HUES64 (cell line): Measurements from ENCODE around the gene OGA.
A peak's percentile ranks its signal among the peaks of the same experiment; 100 is the strongest.

Experiments
- H3K27ac ChIP-seq: 2 replicates; pipeline ENCODE4 v1.7.0; 2013; ENCODE audit warnings: low read depth, low read length, inconsistent platforms
- H3K27me3 ChIP-seq: 2 replicates; pipeline ENCODE4 v1.6.1; 2013; ENCODE audit warnings: mild to moderate bottlenecking, low read length; ENCODE audit not compliant: insufficient read depth
- H3K36me3 ChIP-seq: 2 replicates; pipeline ENCODE4 v1.6.1; 2013; ENCODE audit warnings: mild to moderate bottlenecking, low read length; ENCODE audit not compliant: insufficient read depth
- H3K4me1 ChIP-seq: 2 replicates; pipeline ENCODE4 v1.6.1; 2013; ENCODE audit warnings: mild to moderate bottlenecking, low read length, moderate library complexity; ENCODE audit not compliant: insufficient read depth
- H3K4me3 ChIP-seq: 2 replicates; pipeline ENCODE4 v1.5.1; 2013; ENCODE audit warnings: mild to moderate bottlenecking, low read length, moderate library complexity
- H3K9ac ChIP-seq: 2 replicates; pipeline ENCODE4 v1.6.1; 2013; ENCODE audit warnings: mild to moderate bottlenecking, low read depth, low read length
- H3K9me3 ChIP-seq: 2 replicates; pipeline ENCODE4 v1.6.1; 2013; ENCODE audit warnings: low read depth, low read length; ENCODE audit not compliant: insufficient read depth
- WGBS: fragments of 150-250, 120-280 bp; methylation state at CpG from one replicate; pipeline ENCODE4 v1.1.7; 2013; ENCODE audit warnings: missing lambda C conversion rate; 5-methylcytosine and 5-hydroxymethylcytosine counted together

OGA gene

GRCh38 chr10:101824736-101825135 lies 6.5 kb upstream of the OGA start:
- 93% methylated on average over 2 of the region's 2 CpGs for WGBS
- Histone ChIP-seq H3K4me1 (peaks cover 3% of the 10 kb centered on the region; the same call in 1 of the 2 replicates), H3K9ac (no peak overlapping the region), H3K27me3 (no peaks in the 10 kb centered on the region), H3K36me3 (peaks cover 2% of the 10 kb centered on the region; the same call in 1 of the 2 replicates), H3K27ac (no peak overlapping the region), H3K9me3 (no peaks in the 10 kb centered on the region), H3K4me3 (no peak overlapping the region)

DNA sequence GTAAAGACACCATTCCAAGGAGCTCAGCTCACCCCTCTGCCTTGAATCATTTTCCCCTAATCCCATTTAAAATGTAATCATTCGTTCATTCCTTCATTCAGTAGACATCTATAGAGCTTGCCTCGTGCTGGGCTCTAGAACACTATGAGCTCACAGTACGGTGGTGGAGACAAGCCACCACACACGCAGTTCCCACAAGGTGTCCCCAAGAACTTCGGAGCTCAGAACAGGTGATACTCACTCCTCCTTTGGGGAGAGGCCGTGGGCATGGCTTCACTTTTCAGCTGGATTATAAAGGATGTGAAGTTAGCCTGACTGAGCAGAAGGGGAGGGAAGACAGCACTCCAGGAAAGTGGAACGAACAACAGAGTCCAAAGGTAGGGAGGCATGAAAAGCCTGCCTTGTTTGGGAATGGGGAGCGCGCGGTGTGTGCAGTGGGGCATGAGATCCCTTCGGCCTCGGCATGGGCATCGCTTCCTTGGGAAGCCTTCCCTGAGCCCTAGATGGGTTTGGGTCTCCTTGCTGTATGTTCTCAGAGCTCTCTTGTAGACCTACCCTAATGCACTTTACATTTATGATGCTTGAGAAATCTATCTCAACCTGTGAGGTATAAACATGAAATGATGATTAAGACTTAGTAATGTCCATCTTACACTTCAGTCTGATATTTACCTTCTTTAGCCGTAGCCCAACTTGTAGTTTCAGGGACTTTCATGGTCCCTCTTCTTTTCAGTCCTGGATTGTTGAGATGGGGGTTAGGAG lies 809 bp upstream of the OGA start:
- no peaks in the 10 kb centered on the region for H3K9me3 ChIP-seq
- no peaks in the 10 kb centered on the region for H3K36me3 ChIP-seq
- peak overlapping the region; percentile 73 for H3K27ac ChIP-seq
- peaks cover 10% of the 10 kb centered on the region for H3K4me1 ChIP-seq
- H3K27me3 ChIP-seq: no peaks in the 10 kb centered on the region
- WGBS: 23% methylated on average over 14 of the region's 14 CpGs
- peak overlapping the region; percentile 95 for H3K4me3 ChIP-seq
- H3K9ac ChIP-seq: peak overlapping the region; percentile 47

- peak overlapping the region; percentile 95 for H3K4me3 ChIP-seq
- WGBS: under 1% methylated on average over 43 of the region's 44 CpGs
- peaks cover 19% of the 10 kb centered on the region for H3K4me1 ChIP-seq
- no peaks in the 10 kb centered on the region for H3K27me3 ChIP-seq
- H3K9ac ChIP-seq: peak overlapping the region; percentile 99
- peaks cover 11% of the 10 kb centered on the region for H3K36me3 ChIP-seq
- peak overlapping the region; percentile 94 for H3K27ac ChIP-seq
- no peaks in the 10 kb centered on the region for H3K9me3 ChIP-seq
These were observed 716 bp downstream of the OGA start for GRCh38 chr10:101817337-101818118.

GRCh38 chr10:101816913-101817336 lies 1.3 kb downstream of the OGA start:
- peaks cover 21% of the 10 kb centered on the region for H3K4me1 ChIP-seq
- WGBS: 3% methylated on average over 14 of the region's 14 CpGs
- H3K36me3 ChIP-seq: peaks cover 17% of the 10 kb centered on the region
- no peaks in the 10 kb centered on the region for H3K27me3 ChIP-seq
- no peak overlapping the region for H3K27ac ChIP-seq
- H3K9me3 ChIP-seq: no peaks in the 10 kb centered on the region
- peak overlapping the region; percentile 99 for H3K9ac ChIP-seq
- peak overlapping the region; percentile 95 for H3K4me3 ChIP-seq

DNA sequence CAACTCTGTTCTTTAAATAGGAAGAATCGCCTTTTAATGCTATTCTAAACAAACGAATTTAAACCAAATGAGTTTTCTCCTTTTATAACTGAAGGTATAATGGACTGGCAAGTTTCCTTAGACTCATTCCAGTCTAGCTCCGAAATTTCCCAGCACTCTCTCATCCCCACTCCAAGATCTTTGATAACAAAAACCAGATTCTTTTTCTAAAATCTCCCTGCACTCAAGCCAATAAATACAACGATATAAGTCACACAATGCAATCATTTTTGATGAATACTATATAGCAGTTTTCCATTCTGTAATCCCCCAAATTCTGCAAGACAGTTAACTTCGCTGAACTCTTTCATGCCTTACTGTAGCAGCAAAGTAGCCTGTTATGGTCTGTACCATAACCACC lies 1.9 kb downstream of the OGA start:
- WGBS: 3% methylated on average over 4 of the region's 5 CpGs
- H3K27ac ChIP-seq: no peak overlapping the region

DNA sequence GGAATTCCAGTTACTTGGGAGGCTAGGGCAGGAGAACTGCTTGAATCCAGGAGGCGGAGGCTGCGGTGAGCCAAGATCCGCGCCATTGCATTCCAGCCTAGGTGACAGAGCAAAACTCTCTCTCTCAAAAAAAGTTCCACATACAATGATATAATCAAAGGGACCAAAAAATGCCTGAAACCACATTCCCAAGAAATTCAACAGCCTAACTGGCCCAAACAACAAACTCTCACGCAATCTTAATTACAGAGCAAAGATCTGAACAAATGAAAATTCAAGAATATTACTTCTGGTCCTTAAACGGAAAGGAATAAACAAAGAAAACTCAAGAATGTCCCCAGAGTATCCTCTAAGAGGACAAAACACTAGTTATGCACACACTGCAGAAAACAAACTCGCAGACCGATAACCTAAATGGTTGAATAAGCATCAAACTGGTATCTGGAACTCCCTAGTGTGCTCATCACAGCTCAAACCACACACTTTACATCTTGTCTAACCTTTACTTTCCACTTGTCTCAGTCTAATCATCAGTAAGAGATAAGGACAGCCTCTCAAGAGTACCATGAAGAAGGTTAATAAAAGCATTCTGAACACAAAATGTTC lies 3.7 kb downstream of the OGA start:
- Histone ChIP-seq H3K4me3 (peak overlapping the region; percentile 95), H3K27ac (no peak overlapping the region), H3K9ac (no peak overlapping the region), H3K9me3 (no peaks in the 10 kb centered on the region), H3K4me1 (peaks cover 21% of the 10 kb centered on the region), H3K36me3 (peaks cover 40% of the 10 kb centered on the region), H3K27me3 (no peaks in the 10 kb centered on the region)
- WGBS: 90% methylated on average over 8 of the region's 8 CpGs

More for the DNA sequence above, 1.9 kb downstream of the OGA start:
- H3K4me3 ChIP-seq: peak overlapping the region; percentile 95
- no peaks in the 10 kb centered on the region for H3K9me3 ChIP-seq
- no peaks in the 10 kb centered on the region for H3K27me3 ChIP-seq
- H3K36me3 ChIP-seq: peaks cover 22% of the 10 kb centered on the region
- peaks cover 21% of the 10 kb centered on the region for H3K4me1 ChIP-seq
- peak overlapping the region; percentile 99 for H3K9ac ChIP-seq

GRCh38 chr10:101812606-101813005 lies 5.6 kb downstream of the OGA start:
- H3K9ac ChIP-seq: no peak overlapping the region
- 96% methylated on average over 3 of the region's 4 CpGs for WGBS
- H3K9me3 ChIP-seq: no peaks in the 10 kb centered on the region
- no peak overlapping the region for H3K27ac ChIP-seq
- peaks cover 21% of the 10 kb centered on the region for H3K4me1 ChIP-seq
- no peak overlapping the region for H3K4me3 ChIP-seq
- peaks cover 60% of the 10 kb centered on the region for H3K36me3 ChIP-seq
- no peaks in the 10 kb centered on the region for H3K27me3 ChIP-seq

DNA sequence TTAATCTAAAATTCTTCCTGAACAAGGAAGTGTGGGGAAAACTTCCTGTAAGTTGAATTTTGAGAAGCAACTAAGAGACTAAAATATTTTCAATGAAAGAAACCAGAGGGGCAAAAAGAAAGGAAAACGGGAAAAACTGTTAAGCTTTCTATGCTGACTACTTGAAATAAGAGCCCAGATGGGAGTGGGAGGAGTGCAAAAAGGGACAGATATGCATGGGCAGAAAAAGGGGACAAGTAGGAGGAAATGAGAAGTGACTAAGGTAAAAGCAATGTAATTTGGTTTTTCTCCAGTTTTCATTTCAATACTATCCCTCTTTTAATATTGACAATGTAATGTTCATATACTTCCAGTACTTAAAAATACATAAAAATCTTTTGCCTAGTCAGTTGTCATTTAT lies 11.1 kb downstream of the OGA start:
- Histone ChIP-seq H3K4me1 (no peaks in the 10 kb centered on the region), H3K36me3 (peaks cover 97% of the 10 kb centered on the region), H3K4me3 (no peak overlapping the region), H3K9me3 (no peaks in the 10 kb centered on the region), H3K27me3 (no peaks in the 10 kb centered on the region), H3K27ac (no peak overlapping the region), H3K9ac (no peak overlapping the region)
- WGBS: 92% methylated on average over 1 of the region's 1 CpG

DNA sequence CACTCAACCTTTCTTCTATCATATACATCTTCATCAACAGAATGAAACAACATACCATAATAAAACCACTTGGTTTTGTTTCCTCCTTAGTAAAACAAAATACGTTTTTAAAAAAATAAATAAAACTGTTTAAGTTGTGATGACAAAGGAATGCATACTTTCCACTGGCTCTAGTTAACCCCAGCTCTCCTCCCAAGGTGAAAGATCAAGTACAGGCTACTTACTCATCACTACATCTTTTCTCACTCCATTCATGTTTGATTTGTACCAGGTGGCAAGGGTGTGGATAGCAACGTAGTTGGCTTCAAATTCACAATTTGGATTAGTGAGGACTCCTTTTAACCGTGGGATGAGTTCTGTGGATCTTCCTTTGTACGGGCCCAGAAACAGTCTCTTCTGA lies 14.7 kb downstream of the OGA start:
- no peak overlapping the region for H3K27ac ChIP-seq
- H3K9ac ChIP-seq: no peak overlapping the region
- H3K27me3 ChIP-seq: no peaks in the 10 kb centered on the region
- no peaks in the 10 kb centered on the region for H3K4me1 ChIP-seq
- no peak overlapping the region for H3K4me3 ChIP-seq
- no peaks in the 10 kb centered on the region for H3K9me3 ChIP-seq
- H3K36me3 ChIP-seq: peaks cover 98% of the 10 kb centered on the region
- 97% methylated on average over 4 of the region's 4 CpGs for WGBS

DNA sequence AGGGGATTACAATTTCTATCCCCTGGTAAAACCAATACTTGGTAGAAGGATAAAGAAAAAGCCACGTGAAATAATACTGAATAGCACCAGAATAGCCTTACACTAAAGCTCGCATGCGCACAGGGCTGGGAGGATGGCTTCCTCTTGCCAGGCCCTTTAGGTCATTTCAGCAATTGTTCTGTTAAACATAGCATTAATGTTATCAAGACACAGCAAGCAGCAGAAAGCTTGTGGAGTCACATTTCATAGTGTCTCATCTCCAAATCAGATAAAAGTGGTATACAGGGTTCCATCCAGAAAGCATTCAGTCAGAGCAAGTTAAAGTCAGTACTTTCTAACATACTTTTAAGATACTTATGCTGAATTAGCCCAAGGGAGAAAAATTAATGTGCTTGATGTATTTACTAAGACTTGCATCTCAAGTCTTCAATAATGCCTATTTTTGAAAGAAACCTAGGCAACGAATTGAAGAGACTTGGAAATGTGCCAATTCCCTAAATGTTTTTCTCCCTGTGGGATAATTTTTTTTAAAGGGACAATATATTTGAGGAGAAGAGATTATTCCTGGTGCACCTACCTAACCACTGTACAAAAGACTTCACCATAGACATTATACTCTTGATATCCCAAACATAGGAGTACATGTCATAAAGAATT lies 20.7 kb downstream of the OGA start:
- 97% methylated on average over 4 of the region's 4 CpGs for WGBS
- Histone ChIP-seq H3K4me1 (no peaks in the 10 kb centered on the region), H3K27ac (no peak overlapping the region), H3K27me3 (no peaks in the 10 kb centered on the region), H3K4me3 (no peak overlapping the region), H3K36me3 (peaks cover 100% of the 10 kb centered on the region), H3K9me3 (no peaks in the 10 kb centered on the region), H3K9ac (no peak overlapping the region)

DNA sequence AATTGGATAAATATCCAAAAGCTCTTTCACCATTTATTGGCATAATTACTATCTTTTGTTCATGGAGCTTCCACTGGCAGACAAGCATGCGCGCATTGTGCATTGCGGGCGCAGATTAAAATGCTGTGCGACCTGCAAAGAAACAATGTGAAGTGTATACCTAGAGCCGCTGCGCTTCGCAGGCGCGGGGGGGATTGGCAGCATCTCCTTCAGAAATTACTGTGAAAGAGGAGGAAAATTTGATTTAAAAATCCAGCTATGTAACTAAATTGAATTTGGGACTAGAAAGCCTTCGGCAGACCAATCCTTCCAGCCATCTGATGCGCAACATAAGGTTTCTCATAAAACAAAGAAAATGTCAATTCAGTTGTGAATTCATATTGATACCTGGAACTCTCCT lies 24.7 kb downstream of the OGA start:
- no peaks in the 10 kb centered on the region for H3K9me3 ChIP-seq
- WGBS: 97% methylated on average over 12 of the region's 12 CpGs
- no peak overlapping the region for H3K4me3 ChIP-seq
- H3K9ac ChIP-seq: no peak overlapping the region
- H3K36me3 ChIP-seq: peaks cover 98% of the 10 kb centered on the region
- H3K27me3 ChIP-seq: no peaks in the 10 kb centered on the region
- no peak overlapping the region for H3K27ac ChIP-seq
- no peaks in the 10 kb centered on the region for H3K4me1 ChIP-seq
